HG02870 (cell line): ENCODE data around the gene SDHB.

Experiments used
- ATAC-seq: cut with Tn5 transposase; IDR thresholded peaks from one replicate; pipeline ENCODE4 v1.9.1; 2021; ENCODE audit warnings: mild to moderate bottlenecking, moderate library complexity; ENCODE audit not compliant: unreplicated experiment

SDHB gene

DNA sequence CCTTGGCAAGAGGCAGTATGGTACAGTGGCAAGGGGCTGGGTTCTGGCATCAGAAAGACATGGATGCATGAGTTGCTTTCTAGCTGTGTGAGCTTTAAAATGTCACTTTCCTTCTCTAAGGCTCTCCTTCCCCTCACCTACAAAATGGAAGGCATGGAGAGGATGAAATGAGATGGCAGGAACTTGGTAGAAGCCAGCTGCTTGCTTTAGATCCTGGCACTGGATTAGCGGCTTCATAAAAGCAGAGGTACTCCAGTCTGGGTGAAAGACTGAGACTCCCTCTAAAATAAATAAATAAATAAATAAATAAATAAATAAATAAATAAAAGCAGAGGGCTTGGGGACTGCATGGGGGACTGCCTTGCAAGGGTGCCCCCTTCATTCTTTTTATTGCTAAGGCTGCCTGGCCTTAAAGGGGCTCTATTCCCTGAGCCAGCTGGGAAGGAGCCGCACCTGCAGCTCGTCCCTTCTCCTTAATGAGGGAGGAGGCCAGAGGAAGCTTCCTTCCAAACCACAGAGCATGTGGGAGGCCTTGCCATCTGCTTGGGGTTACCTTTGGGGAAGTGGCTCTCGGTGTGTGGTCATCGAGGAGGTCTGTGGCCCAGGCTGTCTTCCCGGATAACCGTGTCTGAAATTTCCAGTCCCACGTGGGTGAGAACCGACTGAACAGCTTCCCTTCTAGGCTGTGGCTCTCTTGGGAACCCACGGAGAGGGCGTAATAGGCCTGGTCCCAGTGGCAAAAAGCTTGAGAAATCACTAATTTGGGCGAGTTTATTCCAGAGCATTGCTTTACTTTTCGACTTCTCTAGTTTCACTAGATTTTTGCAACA is 40.1 kb downstream of the SDHB start:
- no peak for ATAC-seq

DNA sequence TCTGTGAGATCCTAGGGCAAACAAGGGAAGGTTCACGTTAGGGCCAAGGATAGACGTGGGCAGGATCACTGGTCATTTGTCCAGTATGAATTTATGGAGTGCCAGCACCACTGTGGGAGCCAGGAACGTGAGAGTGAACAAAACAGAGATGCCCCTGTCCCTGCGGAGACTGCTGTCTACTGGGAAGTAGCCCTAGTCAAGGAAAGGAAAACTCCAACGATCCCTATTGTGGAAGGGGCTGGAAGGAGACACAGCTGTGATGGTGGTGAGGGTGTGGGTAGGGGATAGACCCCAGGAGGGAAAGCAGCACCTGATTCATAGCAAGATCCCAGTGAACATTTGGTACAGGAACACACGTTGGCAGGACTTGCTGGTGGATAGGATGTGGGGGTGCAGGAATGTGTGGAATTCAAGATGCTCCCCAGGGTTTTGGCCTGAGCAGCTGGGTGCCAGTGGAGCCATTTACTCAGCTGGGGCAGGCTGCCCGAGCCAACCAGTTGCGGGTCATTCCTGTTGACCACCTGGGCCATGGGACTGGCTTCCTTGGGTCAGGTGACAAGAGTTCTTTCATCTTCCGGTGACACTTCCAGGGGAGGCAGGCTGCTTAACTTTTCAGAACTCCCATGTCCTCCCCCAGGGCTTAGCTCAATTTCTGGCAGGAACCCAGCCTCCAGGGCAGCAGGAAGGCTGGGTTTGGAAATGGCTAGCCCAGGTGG is 40.9 kb downstream of the SDHB start:
- no peak for ATAC-seq

DNA sequence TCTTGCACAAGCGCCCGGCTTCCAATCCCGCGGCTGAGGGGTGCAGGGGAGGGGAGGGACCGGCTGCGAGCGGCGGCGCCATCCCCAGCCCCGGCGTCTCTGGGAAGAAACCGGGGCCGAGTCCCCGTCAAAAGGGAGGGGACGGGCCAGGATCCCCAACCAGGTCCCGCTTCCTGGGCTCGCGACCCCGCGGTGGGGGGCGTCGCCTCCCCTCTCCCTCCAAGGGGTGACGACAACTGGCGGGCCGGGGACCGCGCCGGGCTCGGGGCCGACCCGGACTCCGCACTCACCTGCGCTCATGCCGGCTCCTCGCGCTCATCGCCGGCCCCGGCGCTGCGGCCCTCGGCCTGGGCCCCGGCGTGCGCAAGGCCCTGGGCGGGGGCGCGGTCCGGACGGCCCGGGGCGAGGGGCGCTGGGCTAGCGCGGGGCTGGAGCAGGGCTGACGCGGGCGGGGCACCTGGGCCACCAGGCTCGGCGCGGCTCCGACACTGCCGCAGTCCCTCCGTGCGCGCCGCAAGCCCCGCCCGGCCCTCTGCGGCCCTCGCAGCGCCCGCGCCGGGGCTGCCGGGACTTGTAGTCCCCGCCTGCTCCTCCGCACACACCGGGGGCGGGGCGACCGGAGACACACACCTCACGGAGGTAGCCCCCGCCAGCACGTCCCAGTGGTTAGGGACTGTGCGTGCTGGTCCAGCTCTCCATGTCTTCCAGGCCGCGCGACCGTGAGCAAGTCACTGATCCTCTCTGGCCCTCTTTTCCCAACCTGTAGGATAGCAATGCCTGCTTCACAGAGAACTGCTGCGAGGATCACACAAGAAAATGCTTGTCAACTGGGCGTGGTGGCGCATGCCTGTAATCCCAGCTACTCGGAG is 42.2 kb downstream of the SDHB start, which contains the start of gene ATP13A2:
Gene ATP13A2, minus strand, starts transcription at position 490 of the 869 bp plus-strand sequence. Its CDS starts 190 bp downstream, at position 300.
- peak; percentile 86 for ATAC-seq

DNA sequence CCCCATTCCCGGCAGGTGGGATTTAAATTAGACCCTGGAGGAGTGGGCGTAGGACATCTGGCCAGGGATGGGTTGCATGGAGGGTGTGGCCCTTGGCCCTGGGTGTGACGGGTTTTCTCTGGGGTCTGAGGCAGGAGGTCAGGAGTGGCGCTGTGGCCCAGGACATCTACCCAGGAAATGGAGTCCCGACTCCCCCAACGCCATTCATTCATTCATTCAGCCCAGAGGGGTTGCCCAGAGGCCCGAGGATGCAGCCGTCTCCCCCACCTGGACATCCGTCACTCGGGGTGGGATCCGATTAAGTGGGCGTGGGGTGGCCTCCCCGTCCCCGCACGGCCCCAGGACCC is 42.8 kb downstream of the SDHB start:
- ATAC-seq = no peak

DNA sequence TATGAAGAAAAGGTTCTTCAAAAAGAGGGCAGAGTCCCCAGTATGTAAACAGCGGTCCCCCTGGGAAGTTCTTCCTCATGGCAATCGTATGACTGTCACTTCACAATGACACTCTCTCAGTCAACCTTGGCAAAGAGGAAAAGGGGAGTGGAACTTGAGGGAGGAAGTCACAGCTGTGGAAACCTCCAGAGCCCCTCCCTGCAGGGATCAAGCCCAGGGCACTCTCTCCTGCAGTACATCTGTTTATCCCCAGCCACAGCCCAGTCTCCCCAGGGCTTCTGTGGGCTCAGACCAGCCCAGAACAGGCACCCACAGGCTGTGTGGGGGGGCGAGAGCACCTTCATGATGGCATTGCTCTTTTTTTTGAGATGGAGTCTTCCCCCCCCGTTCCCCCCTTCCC is 44.1 kb downstream of the SDHB start:
- no peak for ATAC-seq

- no peak for ATAC-seq
These were observed 45.5 kb downstream of the SDHB start for GRCh38 chr1:17008208-17008855.

GRCh38 chr1:17007121-17007520 is 46.7 kb downstream of the SDHB start:
- no peak for ATAC-seq

- ATAC-seq = no peak
These were observed 48.5 kb downstream of the SDHB start for GRCh38 chr1:17005365-17005740.

- no peak for ATAC-seq
These were observed 49.1 kb downstream of the SDHB start for GRCh38 chr1:17004466-17005364.

DNA sequence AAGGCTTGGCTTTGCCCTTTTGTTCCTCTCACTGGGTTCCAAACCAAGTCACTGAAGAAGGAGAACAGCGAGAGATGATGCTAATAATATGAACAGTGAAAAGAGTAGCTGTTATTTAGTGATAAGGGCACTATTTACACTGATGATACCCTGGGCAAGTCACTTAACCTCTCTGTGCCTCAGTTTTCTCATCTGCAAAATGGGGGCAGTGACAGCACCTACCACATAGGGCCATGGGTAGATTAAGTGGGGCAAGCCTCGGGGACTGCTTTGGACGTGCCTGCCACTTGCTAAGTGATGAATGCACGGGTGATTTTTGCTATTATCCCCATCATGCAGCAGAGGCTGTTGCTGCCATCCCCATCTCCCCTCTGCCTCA is 51.3 kb downstream of the SDHB start:
- no peak for ATAC-seq

DNA sequence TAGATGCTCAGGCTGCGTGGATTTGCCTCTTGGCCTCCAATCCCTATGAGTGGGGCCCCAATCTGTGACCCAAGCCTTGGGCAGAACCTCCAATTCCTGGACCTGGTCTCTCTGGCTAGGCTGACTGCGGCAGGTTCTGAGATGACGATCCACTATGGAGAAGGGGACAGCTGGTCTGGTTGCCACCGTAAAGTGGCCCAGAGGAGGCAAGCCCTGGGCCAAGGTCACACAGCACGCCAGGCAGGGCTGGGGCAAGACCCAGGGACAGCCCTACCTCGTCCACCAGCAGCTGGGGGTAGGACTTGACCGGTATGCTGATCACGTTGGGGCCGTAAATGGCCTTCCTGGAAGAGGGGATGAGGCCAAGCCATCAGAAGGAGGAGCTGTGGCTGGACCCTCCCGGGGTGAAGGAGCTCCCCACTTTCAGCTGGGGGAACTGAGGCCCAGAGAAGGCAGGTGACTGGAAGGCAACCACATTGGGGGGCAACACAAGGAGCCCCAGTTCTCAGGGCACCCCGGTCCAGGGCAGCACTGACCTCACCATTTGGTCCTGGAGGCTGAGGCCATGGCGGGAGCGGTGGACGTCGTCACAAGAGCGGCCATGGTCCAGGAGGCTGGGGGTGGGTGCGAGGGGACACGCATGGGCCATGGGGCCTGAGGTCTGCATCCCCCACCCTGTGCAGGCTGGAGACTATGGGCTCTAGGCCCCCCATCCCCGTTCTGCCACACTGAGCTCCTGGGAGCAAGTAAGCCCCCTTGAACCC is 51.9 kb downstream of the SDHB start:
- no peak for ATAC-seq

- ATAC-seq = no peak
These were observed 54.0 kb downstream of the SDHB start for GRCh38 chr1:16999863-17000262.

- no peak for ATAC-seq
These were observed 55.2 kb downstream of the SDHB start for GRCh38 chr1:16998589-16998988.

DNA sequence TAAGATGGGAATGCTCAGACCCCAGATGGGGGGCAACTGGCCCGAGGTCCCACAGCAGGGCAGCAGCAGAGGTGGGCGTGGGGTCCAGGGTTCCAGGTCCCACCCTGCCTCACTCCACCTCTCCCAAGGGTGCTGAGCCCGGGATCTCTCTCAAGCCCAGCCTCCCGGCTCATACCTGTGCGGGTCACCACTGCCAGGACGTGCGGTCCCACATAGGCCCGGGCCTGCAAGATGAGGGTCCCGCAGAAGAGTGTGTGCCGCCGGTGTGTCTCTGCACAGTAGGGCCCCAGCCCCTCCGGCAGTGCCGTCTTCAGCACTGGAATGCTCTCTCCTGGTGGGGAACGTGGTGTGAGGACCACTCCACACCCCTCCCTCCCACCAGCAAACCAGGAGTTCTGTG is 57.0 kb downstream of the SDHB start:
- ATAC-seq = no peak

- no peak for ATAC-seq
These were observed 60.3 kb downstream of the SDHB start for GRCh38 chr1:16993521-16994038.

GRCh38 chr1:16992675-16993074 is 61.2 kb downstream of the SDHB start:
- no peak for ATAC-seq

DNA sequence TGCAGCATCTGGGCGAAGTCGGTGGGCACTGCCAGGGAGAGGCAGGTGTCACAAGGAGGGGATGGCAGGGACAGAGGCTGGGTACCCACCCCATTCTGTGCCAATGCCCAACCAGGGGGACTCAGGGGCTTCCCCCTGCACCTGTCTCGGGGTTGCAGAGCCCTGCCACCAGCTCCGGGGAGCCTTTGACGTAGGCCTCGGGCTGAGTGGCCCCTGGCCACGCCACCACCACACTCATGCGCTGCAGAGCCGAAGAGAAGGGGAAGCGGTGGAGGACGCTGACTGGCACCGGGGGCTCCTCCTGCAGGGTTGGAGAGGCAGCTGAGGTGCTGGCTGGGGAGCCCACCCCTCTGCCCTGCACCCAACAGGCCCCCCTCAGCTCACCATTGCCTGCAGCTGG is 61.7 kb downstream of the SDHB start:
- ATAC-seq = no peak

DNA sequence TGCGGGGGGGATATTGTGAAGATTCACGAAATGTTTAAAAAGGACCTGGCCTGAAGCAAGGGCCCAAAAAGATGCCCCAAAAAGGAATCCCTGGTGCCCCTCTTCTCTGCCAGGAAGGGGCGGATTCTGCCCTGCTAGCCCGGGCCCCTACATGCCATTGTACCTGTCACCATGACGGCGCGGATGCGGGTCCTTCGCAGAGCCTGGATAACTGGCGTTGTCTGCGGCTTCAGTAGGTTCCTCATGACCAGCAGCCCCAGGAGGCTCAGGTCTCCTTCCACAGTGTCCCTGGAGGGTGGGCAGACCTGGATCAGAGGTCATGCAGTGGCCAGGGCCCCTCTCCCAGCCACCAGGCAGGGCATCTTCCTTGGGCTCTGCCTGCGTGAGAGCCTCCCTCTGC is 62.3 kb downstream of the SDHB start:
- ATAC-seq = no peak
